Neural cell (in vitro differentiated cells): ENCODE results near the gene CSK. TPM values are rescaled to one million over a fixed set of nuclear protein-coding genes. Genes with fewer than 3 reads are reported as not detected.

ENCODE experiments used
- H2AFZ ChIP-seq: fragments of 200-600, 300-800 bp; sonication (generic), shearing (Covaris generic); 2 replicates; pipeline ENCODE4 v1.6.0; 2014; ENCODE audit warnings: low read depth, mild to moderate bottlenecking, antibody characterized with exemption, low read length, moderate library complexity
- H3F3A ChIP-seq: fragments of 200-600 bp; shearing (Covaris generic); 2 replicates; pipeline ENCODE4 v1.6.1; 2016; ENCODE audit warnings: mild to moderate bottlenecking, moderate library complexity, mixed read lengths, antibody characterized with exemption, low read length; ENCODE audit not compliant: insufficient read depth, poor library complexity, severe bottlenecking
- H3K27ac ChIP-seq: fragments of 200-600, 300-800 bp; sonication (generic), shearing (Covaris generic); 2 replicates; pipeline ENCODE4 v1.5.1; 2014; ENCODE audit warnings: mild to moderate bottlenecking, low read length, moderate library complexity
- H3K27me3 ChIP-seq: fragments of 300-800, 200-600 bp; sonication (generic), shearing (Covaris generic); 2 replicates; pipeline ENCODE4 v1.6.0; 2014; ENCODE audit warnings: mild to moderate bottlenecking, low read depth, low read length, moderate library complexity; ENCODE audit not compliant: insufficient read depth
- H3K36me3 ChIP-seq: fragments of 300-800, 200-600 bp; sonication (generic), shearing (Covaris generic); 2 replicates; pipeline ENCODE4 v1.5.1; 2014; ENCODE audit warnings: mild to moderate bottlenecking, antibody characterized with exemption, low read length, moderate library complexity; ENCODE audit not compliant: insufficient read depth
- H3K4me2 ChIP-seq: fragments of 300-800, 200-600 bp; sonication (generic), shearing (Covaris generic); 2 replicates; pipeline ENCODE4 v1.6.0; 2014; ENCODE audit warnings: mild to moderate bottlenecking, low read length
- H3K4me3 ChIP-seq: fragments of 300-800, 200-600 bp; sonication (generic), shearing (Covaris generic); 2 replicates; pipeline ENCODE4 v1.5.1; 2014; ENCODE audit warnings: mild to moderate bottlenecking, low read length, moderate library complexity
- H3K79me2 ChIP-seq: fragments of 200-600 bp; shearing (Covaris generic); replicated peaks from 2 replicates; pipeline ENCODE4 v1.6.0; 2014; ENCODE audit warnings: mild to moderate bottlenecking, low read length, moderate library complexity; ENCODE audit not compliant: insufficient read depth
- H3K9ac ChIP-seq: fragments of 300-800, 200-600 bp; sonication (generic), shearing (Covaris generic); 2 replicates; pipeline ENCODE4 v1.6.1; 2016; ENCODE audit warnings: mild to moderate bottlenecking, low read length, mixed read lengths
- H3K9me2 ChIP-seq: fragments of 200-600 bp; shearing (Covaris generic); 2 replicates; pipeline ENCODE4 v1.6.1; 2016; ENCODE audit warnings: mild to moderate bottlenecking, low read length, mixed read lengths; ENCODE audit not compliant: insufficient read depth
- H3K9me3 ChIP-seq: fragments of 200-600, 300-800 bp; sonication (generic), shearing (Covaris generic); 2 replicates; pipeline ENCODE4 v1.6.1; 2016; ENCODE audit warnings: mild to moderate bottlenecking, mixed run types, low read length, moderate library complexity, mixed read lengths
- H4K20me1 ChIP-seq: fragments of 200-600 bp; shearing (Covaris generic); 2 replicates; pipeline ENCODE4 v1.6.1; 2016; ENCODE audit warnings: mild to moderate bottlenecking, mixed run types; ENCODE audit not compliant: insufficient read depth
- EP300 ChIP-seq: fragments of 450-650 bp; conservative IDR thresholded peaks from 2 replicates; pipeline ENCODE4 v1.6.1; 2014; ENCODE audit warnings: antibody characterized with exemption, mild to moderate bottlenecking, moderate library complexity; ENCODE audit not compliant: poor library complexity, severe bottlenecking
- EZH2 ChIP-seq: fragments of 200-600, 300-800 bp; shearing (Covaris generic), sonication (generic); IDR thresholded peaks from 2 replicates; pipeline ENCODE4 v1.6.1; 2014; ENCODE audit warnings: antibody characterized with exemption, low read length, borderline replicate concordance, mild to moderate bottlenecking; ENCODE audit not compliant: insufficient read depth, poor library complexity, severe bottlenecking
- MXI1 ChIP-seq: fragments of 450-650 bp; conservative IDR thresholded peaks from 2 replicates; pipeline ENCODE4 v1.6.1; 2014; ENCODE audit warnings: antibody characterized with exemption, mild to moderate bottlenecking; ENCODE audit not compliant: poor library complexity, severe bottlenecking
- POLR2AphosphoS5 ChIP-seq: IDR thresholded peaks from 2 replicates; pipeline ENCODE4 v1.6.1; 2012
- RAD21 ChIP-seq: fragments of 450-650 bp; conservative IDR thresholded peaks from 2 replicates; pipeline ENCODE4 v1.6.1; 2014; ENCODE audit warnings: antibody characterized with exemption, mild to moderate bottlenecking, moderate library complexity
- SMC3 ChIP-seq: fragments of 450-650 bp; conservative IDR thresholded peaks from 2 replicates; pipeline ENCODE4 v1.6.1; 2014; ENCODE audit warnings: antibody characterized with exemption, mild to moderate bottlenecking, moderate library complexity; ENCODE audit not compliant: poor library complexity
- TAF1 ChIP-seq: IDR thresholded peaks from 2 replicates; pipeline ENCODE4 v1.6.1; 2012; ENCODE audit warnings: low read depth
- polyA plus RNA-seq: library from polyadenylated mRNA; depleted of rRNA; stranded (reverse); fragments of >200 nt; gene quantifications from 2 replicates; pipeline ENCODE4 v1.2.3, GENCODE V29; 2014
- TF ChIP-seq, protein P1 (sequence below): IDR thresholded peaks from 2 replicates; pipeline ENCODE4 v1.6.1; 2012; ENCODE audit warnings: borderline replicate concordance
- TF ChIP-seq, protein P2 (sequence below): fragments of 450-650 bp; IDR thresholded peaks from 2 replicates; pipeline ENCODE4 v1.5.1; 2014; ENCODE audit warnings: antibody characterized with exemption, mild to moderate bottlenecking, moderate library complexity; ENCODE audit not compliant: poor library complexity, severe bottlenecking

Gene CSK
- polyA plus RNA-seq, 1 donor from 2014 or later: 45.5 TPM

DNA sequence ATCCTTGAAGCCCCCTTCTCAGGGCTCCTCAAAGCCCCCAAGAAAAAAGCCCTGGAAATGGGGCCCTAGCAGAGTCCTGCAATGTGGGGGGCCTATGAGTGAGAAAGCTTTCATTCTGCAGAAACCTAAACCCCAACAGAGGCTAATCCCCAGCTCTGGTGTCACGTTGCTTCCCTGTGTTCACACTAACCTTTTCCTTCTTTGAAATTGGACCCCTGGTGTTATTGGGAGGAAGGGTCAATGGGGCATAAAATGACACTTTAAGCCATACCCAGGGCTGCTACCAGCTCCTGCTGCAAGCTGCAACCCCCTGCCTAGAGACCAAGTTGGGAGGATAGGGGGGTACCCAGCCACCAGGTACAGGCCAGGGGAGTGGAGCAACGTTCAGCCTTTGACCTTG is 31.1 kb upstream of the CSK start:
- Histone ChIP-seq H3K27me3 (peaks cover 4% of the 10 kb centered on the region), H3K9ac (no peak overlapping the region), H3K79me2 (no peaks in the 10 kb centered on the region), H3K27ac (no peak overlapping the region), H3K4me2 (no peak overlapping the region), H3K4me3 (no peak overlapping the region), H3K36me3 (no peaks in the 10 kb centered on the region), H3K9me3 (no peaks in the 10 kb centered on the region), H3F3A (no peaks in the 10 kb centered on the region), H4K20me1 (no peaks in the 10 kb centered on the region), H2AFZ (no peak overlapping the region), H3K9me2 (no peaks in the 10 kb centered on the region)
- TF ChIP-seq TAF1 (no peak), SMC3 (no peak), EP300 (no peak), EZH2 (no peak), POLR2AphosphoS5 (no peak), MXI1 (no peak), RAD21 (no peak)
- TF ChIP-seq, protein P1, sequence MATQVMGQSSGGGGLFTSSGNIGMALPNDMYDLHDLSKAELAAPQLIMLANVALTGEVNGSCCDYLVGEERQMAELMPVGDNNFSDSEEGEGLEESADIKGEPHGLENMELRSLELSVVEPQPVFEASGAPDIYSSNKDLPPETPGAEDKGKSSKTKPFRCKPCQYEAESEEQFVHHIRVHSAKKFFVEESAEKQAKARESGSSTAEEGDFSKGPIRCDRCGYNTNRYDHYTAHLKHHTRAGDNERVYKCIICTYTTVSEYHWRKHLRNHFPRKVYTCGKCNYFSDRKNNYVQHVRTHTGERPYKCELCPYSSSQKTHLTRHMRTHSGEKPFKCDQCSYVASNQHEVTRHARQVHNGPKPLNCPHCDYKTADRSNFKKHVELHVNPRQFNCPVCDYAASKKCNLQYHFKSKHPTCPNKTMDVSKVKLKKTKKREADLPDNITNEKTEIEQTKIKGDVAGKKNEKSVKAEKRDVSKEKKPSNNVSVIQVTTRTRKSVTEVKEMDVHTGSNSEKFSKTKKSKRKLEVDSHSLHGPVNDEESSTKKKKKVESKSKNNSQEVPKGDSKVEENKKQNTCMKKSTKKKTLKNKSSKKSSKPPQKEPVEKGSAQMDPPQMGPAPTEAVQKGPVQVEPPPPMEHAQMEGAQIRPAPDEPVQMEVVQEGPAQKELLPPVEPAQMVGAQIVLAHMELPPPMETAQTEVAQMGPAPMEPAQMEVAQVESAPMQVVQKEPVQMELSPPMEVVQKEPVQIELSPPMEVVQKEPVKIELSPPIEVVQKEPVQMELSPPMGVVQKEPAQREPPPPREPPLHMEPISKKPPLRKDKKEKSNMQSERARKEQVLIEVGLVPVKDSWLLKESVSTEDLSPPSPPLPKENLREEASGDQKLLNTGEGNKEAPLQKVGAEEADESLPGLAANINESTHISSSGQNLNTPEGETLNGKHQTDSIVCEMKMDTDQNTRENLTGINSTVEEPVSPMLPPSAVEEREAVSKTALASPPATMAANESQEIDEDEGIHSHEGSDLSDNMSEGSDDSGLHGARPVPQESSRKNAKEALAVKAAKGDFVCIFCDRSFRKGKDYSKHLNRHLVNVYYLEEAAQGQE: no peak

DNA sequence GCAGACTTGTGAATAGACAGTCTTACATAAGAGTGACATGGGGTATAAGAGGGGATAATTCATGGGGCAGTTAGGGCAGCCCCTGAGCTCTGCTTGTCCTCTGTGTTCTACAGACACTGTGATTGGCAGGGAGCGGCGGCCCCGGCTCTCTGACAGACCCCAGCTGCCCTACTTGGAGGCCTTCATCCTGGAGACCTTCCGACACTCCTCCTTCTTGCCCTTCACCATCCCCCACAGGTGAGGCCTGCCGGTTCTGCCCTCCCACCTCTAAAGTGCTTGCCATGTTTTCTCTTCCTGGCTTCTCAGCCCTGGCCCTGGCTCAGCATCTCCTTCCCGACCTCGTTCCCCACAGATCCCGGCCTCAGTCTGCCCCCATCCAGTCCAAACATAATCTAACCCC is 29.9 kb upstream of the CSK start:
- Histone ChIP-seq H3K36me3 (no peaks in the 10 kb centered on the region), H4K20me1 (no peaks in the 10 kb centered on the region), H3K9ac (no peak overlapping the region), H3K4me3 (no peak overlapping the region), H3K4me2 (no peak overlapping the region), H2AFZ (no peak overlapping the region), H3K9me3 (no peaks in the 10 kb centered on the region), H3F3A (no peaks in the 10 kb centered on the region), H3K27ac (no peak overlapping the region), H3K27me3 (peaks cover 4% of the 10 kb centered on the region), H3K79me2 (no peaks in the 10 kb centered on the region), H3K9me2 (no peaks in the 10 kb centered on the region)
- TF ChIP-seq, protein P2, sequence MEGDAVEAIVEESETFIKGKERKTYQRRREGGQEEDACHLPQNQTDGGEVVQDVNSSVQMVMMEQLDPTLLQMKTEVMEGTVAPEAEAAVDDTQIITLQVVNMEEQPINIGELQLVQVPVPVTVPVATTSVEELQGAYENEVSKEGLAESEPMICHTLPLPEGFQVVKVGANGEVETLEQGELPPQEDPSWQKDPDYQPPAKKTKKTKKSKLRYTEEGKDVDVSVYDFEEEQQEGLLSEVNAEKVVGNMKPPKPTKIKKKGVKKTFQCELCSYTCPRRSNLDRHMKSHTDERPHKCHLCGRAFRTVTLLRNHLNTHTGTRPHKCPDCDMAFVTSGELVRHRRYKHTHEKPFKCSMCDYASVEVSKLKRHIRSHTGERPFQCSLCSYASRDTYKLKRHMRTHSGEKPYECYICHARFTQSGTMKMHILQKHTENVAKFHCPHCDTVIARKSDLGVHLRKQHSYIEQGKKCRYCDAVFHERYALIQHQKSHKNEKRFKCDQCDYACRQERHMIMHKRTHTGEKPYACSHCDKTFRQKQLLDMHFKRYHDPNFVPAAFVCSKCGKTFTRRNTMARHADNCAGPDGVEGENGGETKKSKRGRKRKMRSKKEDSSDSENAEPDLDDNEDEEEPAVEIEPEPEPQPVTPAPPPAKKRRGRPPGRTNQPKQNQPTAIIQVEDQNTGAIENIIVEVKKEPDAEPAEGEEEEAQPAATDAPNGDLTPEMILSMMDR: no peak
- no peak for TF ChIP-seq SMC3
- TF ChIP-seq, protein P1: no peak
- TF ChIP-seq MXI1: no peak
- no peak for TF ChIP-seq POLR2AphosphoS5
- no peak for TF ChIP-seq RAD21
- no peak for TF ChIP-seq EZH2
- TF ChIP-seq EP300: no peak
- no peak for TF ChIP-seq TAF1
